Activated CD8-positive, alpha-beta T cell treated with anti-CD3 and anti-CD28 coated beads for 36 hours (primary cell): ENCODE data around the gene OR2M3. TPM values are rescaled to one million over a fixed set of nuclear protein-coding genes. Genes with fewer than 3 reads are reported as not detected.

Experiments used
- ATAC-seq: fragments of 200-7000 bp; cut with Tn5 transposase; one replicate; pipeline ENCODE4 v1.10.0; 2021; ENCODE audit warnings: mild to moderate bottlenecking, moderate library complexity
- CTCF ChIA-PET: fragments of 350-600 bp; sonication (Branson Sonifier 250); formaldehyde crosslinking; loops from one replicate; lab custom pipeline; 2021; ENCODE audit warnings: antibody characterized with exemption; lab: Charles Lee
- POLR2A ChIA-PET: fragments of 350-600 bp; sonication (Branson Sonifier 250); formaldehyde crosslinking; loops from one replicate; lab custom pipeline; 2021; ENCODE audit warnings: antibody characterized with exemption; lab: Charles Lee
- DNase-seq: peaks from one replicate; pipeline ENCODE4 v3.0.0-alpha.2; 2020
- H3K27ac Mint-ChIP-seq: one replicate; pipeline ENCODE4 v1.8.0; 2021; ENCODE audit warnings: mild to moderate bottlenecking, mixed read lengths
- H3K27me3 Mint-ChIP-seq: one replicate; pipeline ENCODE4 v1.8.0; 2021; ENCODE audit warnings: mixed read lengths
- H3K36me3 Mint-ChIP-seq: one replicate; pipeline ENCODE4 v1.8.0; 2021; ENCODE audit warnings: low read depth, mixed read lengths
- H3K4me1 Mint-ChIP-seq: one replicate; pipeline ENCODE4 v1.8.0; 2021; ENCODE audit warnings: low read depth, mixed read lengths
- H3K4me3 Mint-ChIP-seq: one replicate; pipeline ENCODE4 v1.8.0; 2021; ENCODE audit warnings: mild to moderate bottlenecking, moderate library complexity, mixed read lengths
- H3K9me3 Mint-ChIP-seq: one replicate; pipeline ENCODE4 v1.8.0; 2021; ENCODE audit warnings: mixed read lengths
- CTCF ChIP-seq: fragments of 200-600 bp; IDR thresholded peaks from one replicate; pipeline ENCODE4 v1.8.0; 2022; ENCODE audit warnings: antibody characterized with exemption, mild to moderate bottlenecking
- intact Hi-C: fragments of 100-400 bp; cut with micrococcal nuclease; formaldehyde crosslinking; loops from one replicate; pipeline ENCODE4 v1.10.0; 2022
- total RNA-seq, 2 experiments: library from RNA; stranded (reverse); gene quantifications; one replicate each; pipeline ENCODE4 v1.2.3, GENCODE V29; 2021

OR2M3 gene
- not detected for total RNA-seq

- H3K4me3 Mint-ChIP-seq: no peak within 1 kb of the TSS
- ChIA-PET CTCF (no interaction called here), POLR2A (no interaction called here)
- DNase-seq (no peak), ATAC-seq (no peak)
- no peak for TF ChIP-seq CTCF
- peaks cover 2% of the 10 kb centered on the region for H3K9me3 Mint-ChIP-seq
- no peak within 1 kb of the TSS for H3K27ac Mint-ChIP-seq
- intact Hi-C loops: no loop called here
- H3K27me3 Mint-ChIP-seq: no peaks in the 10 kb centered on the region
- H3K4me1 Mint-ChIP-seq: no peaks in the 10 kb centered on the region
- no peaks in the 10 kb centered on the region for H3K36me3 Mint-ChIP-seq
Observed at GRCh38 chr1:248196965-248197364, at the start of gene OR2M3. Gene OR2M3 (plus strand): TSS chr1:248197265. CDS start chr1:248203068, 5,803 bp downstream.

- ChIA-PET POLR2A (no interaction called here), CTCF (interaction anchor here (1.5 kb wide), 1 partner anchor 10 kb away, joined by 4 read pairs; no protein-coding TSS in a partner anchor)
- Mint-ChIP-seq H3K36me3 (no peaks in the 10 kb centered on the region), H3K4me3 (no peak overlapping the region), H3K9me3 (peaks cover 7% of the 10 kb centered on the region), H3K27me3 (no peaks in the 10 kb centered on the region), H3K27ac (no peak overlapping the region), H3K4me1 (no peaks in the 10 kb centered on the region)
- no peak for DNase-seq
- ATAC-seq: no peak
- intact Hi-C loops: no loop called here
- TF ChIP-seq CTCF: no peak
Observed at GRCh38 chr1:248152056-248152827, 44.8 kb upstream of the OR2M3 start.

GRCh38 chr1:248155927-248156326 lies 41.1 kb upstream of the OR2M3 start:
- Mint-ChIP-seq H3K27me3 (no peaks in the 10 kb centered on the region), H3K4me3 (no peak overlapping the region), H3K4me1 (no peaks in the 10 kb centered on the region), H3K36me3 (no peaks in the 10 kb centered on the region), H3K27ac (no peak overlapping the region), H3K9me3 (no peaks in the 10 kb centered on the region)
- ChIA-PET POLR2A (no interaction called here), CTCF (no interaction called here)
- intact Hi-C loops: no loop called here
- no peak for TF ChIP-seq CTCF
- DNase-seq (no peak), ATAC-seq (no peak)

- POLR2A ChIA-PET: no interaction called here
- no peaks in the 10 kb centered on the region for H3K9me3 Mint-ChIP-seq
- no peaks in the 10 kb centered on the region for H3K4me1 Mint-ChIP-seq
- no peak for TF ChIP-seq CTCF
- H3K4me3 Mint-ChIP-seq: no peak overlapping the region
- H3K27me3 Mint-ChIP-seq: no peaks in the 10 kb centered on the region
- intact Hi-C loops: no loop called here
- CTCF ChIA-PET: no interaction called here
- H3K36me3 Mint-ChIP-seq: no peaks in the 10 kb centered on the region
- DNase-seq (no peak), ATAC-seq (no peak)
- H3K27ac Mint-ChIP-seq: no peak overlapping the region
Observed at GRCh38 chr1:248158758-248159157, 38.3 kb upstream of the OR2M3 start.

GRCh38 chr1:248164031-248164430 lies 33.0 kb upstream of the OR2M3 start:
- peaks cover 2% of the 10 kb centered on the region for H3K9me3 Mint-ChIP-seq
- intact Hi-C loops: no loop called here
- no peaks in the 10 kb centered on the region for H3K4me1 Mint-ChIP-seq
- POLR2A ChIA-PET: no interaction called here
- no peak overlapping the region for H3K27ac Mint-ChIP-seq
- DNase-seq: no peak
- TF ChIP-seq CTCF: no peak
- no peak for ATAC-seq
- no peak overlapping the region for H3K4me3 Mint-ChIP-seq
- no peaks in the 10 kb centered on the region for H3K27me3 Mint-ChIP-seq
- H3K36me3 Mint-ChIP-seq: no peaks in the 10 kb centered on the region
- CTCF ChIA-PET: no interaction called here
